H1 (cell line): ENCODE results near the gene HES4.

Experiments used
- BACH1 ChIP-seq: IDR thresholded peaks from 2 replicates; pipeline ENCODE4 v1.6.1; 2012; ENCODE audit warnings: low read length, improper control_type of control experiment
- CHD1 ChIP-seq: IDR thresholded peaks from 2 replicates; pipeline ENCODE4 v1.6.1; 2012; ENCODE audit warnings: low read depth, low read length, improper control_type of control experiment
- CHD2 ChIP-seq: IDR thresholded peaks from 2 replicates; pipeline ENCODE4 v1.6.1; 2012; ENCODE audit warnings: low read length, improper control_type of control experiment
- CREB1 ChIP-seq: IDR thresholded peaks from 2 replicates; pipeline ENCODE4 v1.6.1; 2012; ENCODE audit warnings: inconsistent platforms
- EGR1 ChIP-seq: IDR thresholded peaks from 2 replicates; pipeline ENCODE4 v1.6.1; 2011; ENCODE audit warnings: low read depth, low read length, borderline replicate concordance
- EP300 ChIP-seq, 2 experiments: IDR thresholded peaks; 1 replicate in 1 of 2; 2 replicates in 1 of 2; pipeline ENCODE4 v1.6.1; 2011 to 2012; ENCODE audit warnings: low read depth in 2 of 2, low read length in 2 of 2, mild to moderate bottlenecking in 2 of 2, borderline replicate concordance in 1 of 2, inconsistent platforms in 1 of 2, moderate library complexity in 1 of 2
- GTF2F1 ChIP-seq: IDR thresholded peaks from 2 replicates; pipeline ENCODE4 v1.6.1; 2012; ENCODE audit warnings: low read depth, low read length, improper control_type of control experiment, borderline replicate concordance
- NRF1 ChIP-seq: IDR thresholded peaks from 2 replicates; pipeline ENCODE4 v1.6.1; 2011; ENCODE audit warnings: mild to moderate bottlenecking, low read depth, low read length, improper control_type of control experiment
- POLR2A ChIP-seq, 2 experiments: IDR thresholded peaks; 1 replicate in 1 of 2; 2 replicates in 1 of 2; pipeline ENCODE4 v1.6.1; 2011; ENCODE audit warnings: low read depth in 2 of 2, low read length in 2 of 2, mild to moderate bottlenecking in 2 of 2; ENCODE audit errors: control extremely low read depth in 1 of 2
- POLR2AphosphoS5 ChIP-seq: IDR thresholded peaks from 2 replicates; pipeline ENCODE4 v1.6.1; 2011; ENCODE audit warnings: low read depth, low read length
- SRF ChIP-seq: IDR thresholded peaks from 2 replicates; pipeline ENCODE4 v1.6.1; 2011; ENCODE audit warnings: mild to moderate bottlenecking, low read depth, low read length, moderate library complexity
- SUZ12 ChIP-seq: fragments of 200-600 bp; sonication (generic); IDR thresholded peaks from 2 replicates; pipeline ENCODE4 v1.6.1; 2012; ENCODE audit warnings: mild to moderate bottlenecking, inconsistent platforms, low read length, moderate library complexity, mixed read lengths
- TF ChIP-seq, protein P1 (sequence below), 3 experiments: IDR thresholded peaks; 1 replicate in 2 of 3; 2 replicates in 1 of 3; pipeline versions ENCODE4 v1.5.1 to v1.6.1; 2011; ENCODE audit warnings: low read length in 3 of 3, mild to moderate bottlenecking in 3 of 3, inconsistent platforms in 2 of 3, low read depth in 1 of 3, moderate library complexity in 1 of 3; ENCODE audit not compliant: insufficient read depth in 1 of 3; ENCODE audit errors: control extremely low read depth in 1 of 3

DNA sequence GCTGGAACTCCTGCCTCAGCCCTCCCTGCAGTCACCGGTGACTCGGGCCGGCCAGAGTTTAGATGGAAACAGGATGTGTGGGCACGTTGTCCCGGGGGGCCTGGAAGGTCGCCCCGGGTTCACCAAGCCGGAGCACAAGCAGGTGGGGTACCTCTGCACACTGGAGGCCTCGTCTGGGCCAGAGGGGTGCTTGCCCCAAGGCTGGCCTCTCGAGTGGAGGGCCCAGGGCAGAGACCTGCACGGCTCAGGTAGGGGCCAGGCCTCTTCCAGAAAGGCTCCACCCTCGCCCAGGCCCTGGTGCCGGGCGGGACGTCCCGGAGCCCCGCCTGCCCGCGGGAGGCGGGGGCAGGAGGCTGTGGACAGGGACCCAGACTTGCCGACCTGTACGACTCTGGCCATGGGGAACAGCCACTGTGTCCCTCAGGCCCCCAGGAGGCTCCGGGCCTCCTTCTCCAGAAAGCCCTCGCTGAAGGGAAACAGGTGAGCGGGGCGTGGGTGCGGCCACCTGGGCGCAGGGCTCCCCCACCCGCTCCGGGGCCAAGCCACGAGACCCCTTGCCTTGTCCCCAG is 33.7 kb downstream of the HES4 start, which contains the start of gene PLEKHN1:
- TF ChIP-seq CHD1 (no peak), SUZ12 (no peak), BACH1 (no peak), SRF (no peak), POLR2AphosphoS5 (no peak), GTF2F1 (no peak), CHD2 (no peak), EP300 (IDR thresholded peaks at IDR 0.05; ENCODE audit: borderline replicate concordance in 1 of 2, low read depth in 2 of 2, low read length in 2 of 2) (no peak), EGR1 (no peak), POLR2A (IDR thresholded peaks at IDR 0.05; ENCODE audit: control extremely low read depth in 1 of 2, low read depth in 2 of 2, low read length in 2 of 2) (no peak), NRF1 (no peak), CREB1 (no peak)
- TF ChIP-seq, protein P1, sequence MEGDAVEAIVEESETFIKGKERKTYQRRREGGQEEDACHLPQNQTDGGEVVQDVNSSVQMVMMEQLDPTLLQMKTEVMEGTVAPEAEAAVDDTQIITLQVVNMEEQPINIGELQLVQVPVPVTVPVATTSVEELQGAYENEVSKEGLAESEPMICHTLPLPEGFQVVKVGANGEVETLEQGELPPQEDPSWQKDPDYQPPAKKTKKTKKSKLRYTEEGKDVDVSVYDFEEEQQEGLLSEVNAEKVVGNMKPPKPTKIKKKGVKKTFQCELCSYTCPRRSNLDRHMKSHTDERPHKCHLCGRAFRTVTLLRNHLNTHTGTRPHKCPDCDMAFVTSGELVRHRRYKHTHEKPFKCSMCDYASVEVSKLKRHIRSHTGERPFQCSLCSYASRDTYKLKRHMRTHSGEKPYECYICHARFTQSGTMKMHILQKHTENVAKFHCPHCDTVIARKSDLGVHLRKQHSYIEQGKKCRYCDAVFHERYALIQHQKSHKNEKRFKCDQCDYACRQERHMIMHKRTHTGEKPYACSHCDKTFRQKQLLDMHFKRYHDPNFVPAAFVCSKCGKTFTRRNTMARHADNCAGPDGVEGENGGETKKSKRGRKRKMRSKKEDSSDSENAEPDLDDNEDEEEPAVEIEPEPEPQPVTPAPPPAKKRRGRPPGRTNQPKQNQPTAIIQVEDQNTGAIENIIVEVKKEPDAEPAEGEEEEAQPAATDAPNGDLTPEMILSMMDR (IDR thresholded peaks at IDR 0.05; ENCODE audit: control extremely low read depth in 1 of 3, insufficient read depth in 1 of 3, low read depth in 1 of 3, low read length in 3 of 3) = no peak
